ENCODE measurements around the gene CACNA1C. TPM values are rescaled to one million over a fixed set of nuclear protein-coding genes. Genes with fewer than 3 reads are reported as not detected.

CACNA1C gene
- total RNA-seq, 1 experiment from 2014 or later, result 1.1 TPM

DNA sequence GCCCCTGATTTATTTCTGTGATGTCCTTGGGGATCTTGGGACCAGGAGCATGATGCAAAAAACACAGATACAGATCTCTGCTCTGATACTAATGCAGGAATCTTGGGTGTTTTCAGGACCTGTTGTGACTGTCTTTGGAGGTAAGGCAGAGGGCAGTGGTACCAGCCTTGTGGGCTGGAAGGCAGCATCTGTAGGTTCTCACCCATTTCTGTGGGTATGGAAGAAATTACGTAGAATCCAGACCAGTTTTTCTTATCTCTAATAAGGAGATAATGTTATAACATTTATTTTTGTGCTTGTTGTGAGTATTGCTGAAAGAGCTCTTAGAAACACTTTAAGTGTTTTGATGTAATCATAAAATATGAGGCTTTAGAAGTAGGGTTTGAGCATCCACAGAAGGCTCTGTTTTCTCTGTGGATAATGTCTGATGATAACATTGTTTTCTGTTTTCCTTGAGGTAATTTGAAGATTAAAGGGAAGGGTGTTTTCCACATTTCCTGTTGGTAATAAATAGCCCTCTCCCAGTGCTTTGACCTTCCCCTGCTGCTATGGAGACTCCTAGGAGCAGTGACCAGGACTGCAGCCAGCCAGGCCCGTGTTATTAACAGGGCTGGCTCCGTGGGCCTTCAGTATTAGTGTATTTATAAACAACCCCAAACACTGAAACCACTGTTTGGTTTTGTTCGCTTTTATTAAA lies 39.1 kb upstream of the CACNA1C start:
- Mint-ChIP-seq H3K27ac (no peak overlapping the region), H3K27me3 (ENCODE audit: low read depth) (no peaks in the 10 kb centered on the region), H3K36me3 (ENCODE audit: insufficient read depth in 1 of 3, low read depth in 3 of 3) (no peaks in the 10 kb centered on the region), H3K4me3 (no peak overlapping the region), H3K4me1 (peaks cover 35 to 50% of the 10 kb centered on the region in 2 experiments), H3K9me3 (no peaks in the 10 kb centered on the region)
- Histone ChIP-seq H2BK12ac (ENCODE audit: insufficient read length, low read depth, low read length) (no peak overlapping the region), H3K9me3 (ENCODE audit: control insufficient read depth, low read depth, low read length) (no peaks in the 10 kb centered on the region), H2BK15ac (ENCODE audit: low read depth, low read length) (no peak overlapping the region), H3K14ac (ENCODE audit: insufficient read depth, low read length) (no peak overlapping the region), H3K4me1 (ENCODE audit: insufficient read depth, low read length) (no peaks in the 10 kb centered on the region; the same call in 1 of the 2 replicates), H3K23ac (ENCODE audit: insufficient read length, low read depth, low read length) (no peak overlapping the region), H4K8ac (replicated peaks; ENCODE audit: insufficient read length, low read depth, low read length) (no peak overlapping the region), H4K5ac (ENCODE audit: insufficient read length, low read depth, low read length) (no peak overlapping the region), H2BK20ac (ENCODE audit: low read depth, low read length, poor library complexity, severe bottlenecking) (no peak overlapping the region), H3K79me2 (ENCODE audit: insufficient read depth, low read length) (no peaks in the 10 kb centered on the region), H3K79me1 (ENCODE audit: insufficient read depth, low read depth, low read length, poor library complexity, severe bottlenecking) (no peaks in the 10 kb centered on the region), H3K27me3 (ENCODE audit: insufficient read depth, low read length) (no peaks in the 10 kb centered on the region), H3K56ac (ENCODE audit: insufficient read length, low read depth, low read length) (no peak overlapping the region), H3T11ph (ENCODE audit: low read length) (no peak overlapping the region), H3K4me2 (ENCODE audit: insufficient read depth, insufficient read length, low read length) (no peak overlapping the region), H4K91ac (ENCODE audit: insufficient read length, low read depth, low read length) (no peak overlapping the region), H3K18ac (ENCODE audit: insufficient read length, low read depth, low read length) (no peak overlapping the region), H2AK5ac (ENCODE audit: insufficient read length, low read length) (no peak overlapping the region), H3K4ac (ENCODE audit: low read depth, low read length) (no peak overlapping the region), H4K20me1 (ENCODE audit: control insufficient read depth, insufficient read depth, insufficient read length) (no peaks in the 10 kb centered on the region), H2BK120ac (ENCODE audit: low read depth, low read length, poor library complexity, severe bottlenecking) (no peak overlapping the region), H3K9ac (ENCODE audit: extremely low read depth, insufficient read length, low read length) (no peak overlapping the region), H2BK5ac (ENCODE audit: insufficient read length, low read length) (no peak overlapping the region), H3K23me2 (ENCODE audit: insufficient read length, low read depth, low read length, poor library complexity, severe bottlenecking) (no peaks in the 10 kb centered on the region), H3K27ac (ENCODE audit: insufficient read length, low read depth, low read length) (no peak overlapping the region), H2AFZ (ENCODE audit: low read length) (no peak overlapping the region)
- no peak for DNase-seq
- TF ChIP-seq, protein P1, sequence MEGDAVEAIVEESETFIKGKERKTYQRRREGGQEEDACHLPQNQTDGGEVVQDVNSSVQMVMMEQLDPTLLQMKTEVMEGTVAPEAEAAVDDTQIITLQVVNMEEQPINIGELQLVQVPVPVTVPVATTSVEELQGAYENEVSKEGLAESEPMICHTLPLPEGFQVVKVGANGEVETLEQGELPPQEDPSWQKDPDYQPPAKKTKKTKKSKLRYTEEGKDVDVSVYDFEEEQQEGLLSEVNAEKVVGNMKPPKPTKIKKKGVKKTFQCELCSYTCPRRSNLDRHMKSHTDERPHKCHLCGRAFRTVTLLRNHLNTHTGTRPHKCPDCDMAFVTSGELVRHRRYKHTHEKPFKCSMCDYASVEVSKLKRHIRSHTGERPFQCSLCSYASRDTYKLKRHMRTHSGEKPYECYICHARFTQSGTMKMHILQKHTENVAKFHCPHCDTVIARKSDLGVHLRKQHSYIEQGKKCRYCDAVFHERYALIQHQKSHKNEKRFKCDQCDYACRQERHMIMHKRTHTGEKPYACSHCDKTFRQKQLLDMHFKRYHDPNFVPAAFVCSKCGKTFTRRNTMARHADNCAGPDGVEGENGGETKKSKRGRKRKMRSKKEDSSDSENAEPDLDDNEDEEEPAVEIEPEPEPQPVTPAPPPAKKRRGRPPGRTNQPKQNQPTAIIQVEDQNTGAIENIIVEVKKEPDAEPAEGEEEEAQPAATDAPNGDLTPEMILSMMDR (conservative IDR thresholded peaks at IDR 0.05), result no peak; the same call in 2 of the 3 replicates
- WGBS (ENCODE audit: extremely low coverage, insufficient read length, low lambda C conversion rate), result no CpG with 5 or more reads among the region's 4 CpGs

All from H9 (cell line).